ENCODE measurements around the gene HIRA.

- no peak for TF ChIP-seq SRF (IDR thresholded peaks at IDR 0.05; ENCODE audit: low read depth, low read length)
- TF ChIP-seq MAX (IDR thresholded peaks at IDR 0.05) = no peak
- no peak for TF ChIP-seq CTCF (IDR thresholded peaks at IDR 0.05; ENCODE audit: control extremely low read depth in 1 of 3, insufficient read depth in 1 of 3, low read depth in 1 of 3, low read length in 3 of 3)
- TF ChIP-seq CHD1 (IDR thresholded peaks at IDR 0.05; ENCODE audit: low read depth, low read length) = no peak
- TF ChIP-seq CHD7 (IDR thresholded peaks at IDR 0.05; ENCODE audit: insufficient replicate concordance, low read length) = no peak
- no peak for TF ChIP-seq KDM1A (IDR thresholded peaks at IDR 0.05; ENCODE audit: borderline replicate concordance, low read length)
- no peak for TF ChIP-seq POLR2AphosphoS5 (IDR thresholded peaks at IDR 0.05; ENCODE audit: low read depth, low read length)
Measured at GRCh38 chr22:19395276-19395675, 36.3 kb downstream of the HIRA start.
